ENCODE measurements around the gene SLC13A4.
A peak's percentile ranks its signal among the peaks of the same experiment; 100 is the strongest.
"Not testable (repeated sequence)": the region's sequence is repeated elsewhere in the genome, so short reads cannot be mapped to it uniquely, and the experiment has no call there.

SLC13A4 gene

DNA sequence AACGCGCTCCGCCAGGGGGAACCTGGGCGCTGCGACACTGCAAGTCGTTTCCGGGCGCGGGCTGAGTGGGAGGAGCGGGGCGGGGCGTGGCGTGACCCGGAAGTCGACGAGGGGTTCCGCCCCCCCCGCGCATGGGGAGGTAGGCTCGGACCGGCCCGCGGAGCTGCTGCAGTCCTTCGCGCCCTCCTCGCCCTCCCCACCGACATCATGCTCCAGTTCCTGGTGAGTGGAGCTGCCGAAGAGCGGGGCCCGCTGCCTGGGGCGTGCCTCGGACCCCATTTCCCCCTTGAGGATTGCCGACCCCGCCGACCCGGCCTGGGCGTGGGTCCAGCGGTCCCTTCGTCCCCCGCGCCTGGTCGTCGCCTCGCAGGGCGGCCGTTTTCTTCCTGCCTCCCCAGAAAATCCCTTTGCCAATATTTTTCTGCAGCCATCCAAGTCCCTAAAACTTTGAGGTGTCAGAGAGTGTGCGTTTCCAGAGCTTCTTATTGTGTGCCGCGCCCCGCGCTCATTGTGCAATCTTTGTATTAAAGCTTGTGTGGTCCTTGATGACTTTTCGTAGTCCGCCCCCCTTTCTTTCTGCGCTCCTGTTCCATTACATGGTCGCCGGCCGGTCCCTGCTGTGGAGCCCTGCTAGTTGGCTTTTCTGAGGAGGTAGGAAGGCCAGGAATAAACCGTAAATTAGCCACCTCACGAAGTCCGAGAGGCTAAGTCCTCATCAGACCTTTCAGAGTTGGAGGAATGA is 65.4 kb downstream of the SLC13A4 start, which contains the start of gene STMP1:
Gene STMP1 (plus strand): TSS at position 142 of the 742 bp plus-strand sequence.
- peak; percentile 89 to 97 for DNase-seq (ENCODE audit: low read depth in 2 of 2)

DNA sequence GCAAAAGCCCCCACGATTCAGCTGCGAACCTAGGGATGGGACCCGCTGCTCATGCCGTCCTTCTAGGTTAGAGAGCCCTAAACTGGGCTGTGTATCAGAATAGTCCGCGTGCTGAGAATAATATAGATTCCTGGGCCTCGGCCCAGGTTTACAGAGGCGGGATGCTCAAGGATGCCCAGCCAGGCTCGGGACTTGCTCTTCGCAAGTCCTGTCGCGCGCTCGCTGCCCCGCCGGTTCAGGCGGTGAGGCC is 65.9 kb downstream of the SLC13A4 start:
- DNase-seq (ENCODE audit: low read depth in 2 of 2), result no peak

DNA sequence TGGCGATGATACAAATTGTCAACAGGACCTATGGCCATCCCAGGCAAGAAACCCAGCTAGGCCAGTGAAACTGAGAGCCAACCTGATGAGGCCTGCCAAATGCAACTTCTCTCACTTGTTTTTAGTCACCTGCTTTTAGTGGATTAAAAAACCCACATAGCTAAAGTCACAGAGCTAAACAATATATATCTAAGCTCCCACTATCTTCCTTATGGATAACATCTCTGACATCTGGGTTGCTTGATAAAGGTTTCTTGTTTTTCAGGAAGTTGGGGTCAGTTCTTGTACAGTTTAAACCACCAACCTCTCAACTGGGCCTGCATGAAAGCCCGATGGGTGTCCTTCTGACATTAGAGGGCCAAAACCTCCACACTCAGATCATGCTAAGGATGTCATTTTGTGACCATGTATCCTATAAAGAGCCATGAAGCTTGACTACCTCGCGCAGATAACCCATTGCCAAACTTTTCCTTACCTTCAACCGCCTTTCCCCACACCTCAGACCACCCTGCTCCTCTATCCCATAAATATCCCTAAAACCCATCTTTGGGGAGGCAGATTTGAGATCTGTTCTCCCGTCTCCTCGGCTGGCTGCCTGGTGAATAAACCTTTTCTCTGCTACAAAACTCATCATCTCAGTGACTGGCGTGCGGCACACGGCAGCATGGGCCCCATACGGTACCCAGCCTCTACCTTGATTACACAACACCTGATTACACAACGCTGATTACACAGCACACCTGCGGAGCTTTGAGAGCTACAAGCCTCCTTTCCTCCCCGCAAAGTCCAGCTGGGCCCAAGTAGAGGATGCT is 66.5 kb downstream of the SLC13A4 start:
- no peak for DNase-seq (ENCODE audit: low read depth in 2 of 2)

DNA sequence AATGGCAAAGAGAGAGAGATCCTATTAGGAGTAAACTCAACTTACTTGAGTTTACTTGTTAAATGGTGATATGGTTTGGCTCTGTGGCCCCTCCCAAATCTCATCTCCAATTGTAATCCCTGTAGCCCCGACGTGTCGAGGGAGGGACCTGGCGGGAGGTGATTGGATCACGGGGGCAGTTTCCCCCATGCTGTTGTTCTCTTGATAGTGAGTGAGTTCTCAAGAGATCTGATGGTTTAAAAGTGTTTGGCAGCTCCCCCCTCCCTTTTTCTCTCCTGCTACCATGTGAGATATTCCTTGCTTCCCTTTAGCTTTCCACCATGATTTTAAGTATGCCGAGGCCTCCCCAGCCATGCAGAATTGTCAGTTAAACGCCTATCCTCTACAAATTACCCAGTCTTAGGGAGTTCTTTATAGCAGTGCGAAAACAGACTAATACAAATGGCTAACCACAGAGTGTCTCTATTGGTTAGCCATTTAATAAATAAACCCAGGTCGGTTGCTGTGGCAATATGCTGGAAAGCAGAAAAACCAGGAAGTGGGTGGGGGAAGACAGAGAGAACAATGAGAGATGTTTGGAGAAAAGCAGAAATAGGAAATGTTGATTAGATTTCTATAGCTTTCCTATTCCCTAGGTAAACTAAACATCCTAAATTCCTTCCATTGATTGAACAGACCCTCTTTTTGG is 68.7 kb downstream of the SLC13A4 start:
- no peak for DNase-seq (ENCODE audit: low read depth in 2 of 2)

DNA sequence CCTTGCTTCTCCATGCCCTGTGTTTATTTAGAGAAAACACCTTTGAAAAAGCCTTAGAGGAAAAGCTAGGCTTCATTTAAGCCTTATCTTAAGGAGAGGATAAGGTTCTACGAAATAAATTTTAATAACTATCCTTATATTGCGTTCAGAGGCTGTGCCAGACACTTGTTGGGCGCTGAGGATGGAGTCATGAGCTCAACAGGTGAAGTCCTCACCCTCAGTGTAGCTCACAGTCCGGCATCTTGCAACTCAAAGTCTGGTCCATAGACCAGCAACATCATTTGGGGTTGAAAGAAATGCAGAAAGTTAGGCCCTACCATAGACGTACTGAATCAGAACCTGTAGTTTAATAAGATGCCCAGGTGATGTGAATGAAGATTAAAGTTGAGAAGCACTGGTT is 69.4 kb downstream of the SLC13A4 start:
- no peak for DNase-seq (ENCODE audit: low read depth in 2 of 2)

DNA sequence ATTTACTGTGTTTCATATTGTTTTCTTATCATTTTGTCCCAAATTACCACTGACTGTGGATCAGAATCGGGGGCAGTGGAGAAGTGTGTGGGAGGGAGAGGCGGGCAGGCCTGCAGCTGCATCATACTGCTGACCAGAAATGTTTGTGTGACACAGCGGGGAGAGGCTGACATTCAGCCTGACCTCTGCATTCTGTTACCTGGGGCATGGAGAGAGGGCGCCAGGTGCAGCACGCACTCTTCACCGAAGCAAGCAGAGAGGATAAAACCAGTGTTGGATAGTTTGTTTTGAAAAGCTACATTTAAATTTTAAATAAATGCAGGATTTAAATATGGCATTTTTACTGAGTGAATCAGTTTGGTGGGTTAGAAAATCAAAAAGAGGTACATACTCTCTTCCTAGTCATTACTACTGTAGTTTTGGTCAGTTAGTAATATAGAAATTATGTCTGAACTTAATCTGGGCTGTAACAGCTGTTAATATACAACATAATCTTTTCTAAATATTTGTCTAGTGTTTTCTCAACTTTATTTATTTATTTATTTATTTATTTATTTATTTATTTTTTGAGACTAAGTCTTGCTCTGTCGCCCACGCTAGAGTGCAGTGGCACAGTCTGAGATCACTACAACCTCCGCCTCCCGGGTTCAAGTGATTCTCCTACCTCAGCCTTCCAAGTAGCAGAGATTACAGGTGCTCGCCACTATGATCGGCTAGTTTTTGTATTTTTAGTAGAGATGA is 74.5 kb downstream of the SLC13A4 start:
- no peak for DNase-seq (ENCODE audit: low read depth in 2 of 2)

DNA sequence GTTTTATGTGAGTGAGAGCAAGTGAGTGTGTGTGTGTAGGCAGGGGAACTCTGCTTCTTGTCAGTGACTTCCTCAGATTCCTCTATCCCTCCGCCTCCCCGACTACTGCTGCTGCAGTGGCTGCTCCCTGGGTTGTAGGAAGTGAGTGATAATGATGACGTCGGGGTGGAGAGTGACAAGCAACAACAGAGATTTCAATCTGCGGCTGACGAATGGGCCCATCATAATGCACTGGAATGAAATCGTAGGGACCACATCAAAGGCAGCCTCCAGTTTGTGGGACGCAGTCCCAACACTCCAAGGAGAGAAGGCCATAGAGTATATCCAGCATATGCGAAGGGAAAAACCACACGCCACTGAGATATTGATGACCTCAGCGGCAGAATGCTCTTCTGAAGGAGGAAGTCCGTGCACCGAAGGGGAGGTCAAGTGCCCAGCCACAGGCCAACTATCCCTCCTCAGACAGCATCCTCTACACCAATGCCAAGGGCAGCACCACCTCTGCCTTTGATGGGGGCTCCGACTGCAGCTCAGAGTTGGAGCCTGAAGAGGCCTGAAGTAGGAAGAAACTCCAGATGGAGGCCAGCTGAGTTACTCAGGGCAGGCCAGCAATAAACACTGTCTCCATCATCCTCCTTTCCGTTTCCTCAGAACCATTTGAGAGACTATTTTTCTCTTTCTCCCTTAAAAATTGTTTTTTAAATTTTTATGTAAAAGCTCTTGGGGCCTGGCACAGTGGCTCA is 77.0 kb downstream of the SLC13A4 start:
- DNase-seq (ENCODE audit: low read depth in 2 of 2), result no peak

DNA sequence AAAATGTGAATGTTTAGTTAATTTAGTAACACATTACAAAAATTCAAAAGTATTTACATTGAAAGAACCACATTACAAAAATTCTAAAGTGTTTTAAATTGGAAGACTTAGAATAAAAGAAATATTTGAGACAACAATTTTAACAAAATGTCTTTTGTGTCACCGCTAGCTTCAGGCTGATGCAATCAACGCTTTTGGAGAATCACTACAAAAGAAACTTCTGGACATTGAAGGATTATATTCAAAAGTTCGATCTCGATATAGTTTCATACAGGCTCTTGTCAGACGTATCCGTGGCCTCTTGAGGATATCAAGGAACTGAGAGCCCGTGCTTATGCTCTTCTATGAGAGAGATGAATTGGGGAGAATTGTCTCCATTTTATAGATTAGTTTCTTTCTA is 79.8 kb downstream of the SLC13A4 start:
- no peak for DNase-seq (ENCODE audit: low read depth in 2 of 2)

DNA sequence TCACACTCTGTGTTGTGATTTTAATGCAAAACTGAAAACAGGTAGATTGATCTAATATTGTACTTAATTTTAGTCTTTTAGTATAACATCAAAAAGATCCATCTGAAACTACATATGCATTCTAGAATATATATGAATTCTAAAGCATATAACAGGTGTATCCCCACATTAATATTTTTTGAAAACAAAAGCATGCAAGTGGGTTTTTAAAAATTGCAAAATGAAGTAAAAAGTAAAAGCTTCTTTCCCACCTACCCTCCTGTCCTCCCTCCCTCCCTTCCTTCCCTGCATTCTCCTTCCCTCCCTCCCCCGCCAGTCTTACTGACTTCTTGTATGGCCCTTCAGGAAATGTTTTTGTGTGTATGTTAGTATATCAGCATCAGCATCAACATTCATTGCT is 80.2 kb downstream of the SLC13A4 start:
- no peak for DNase-seq (ENCODE audit: low read depth in 2 of 2)

DNA sequence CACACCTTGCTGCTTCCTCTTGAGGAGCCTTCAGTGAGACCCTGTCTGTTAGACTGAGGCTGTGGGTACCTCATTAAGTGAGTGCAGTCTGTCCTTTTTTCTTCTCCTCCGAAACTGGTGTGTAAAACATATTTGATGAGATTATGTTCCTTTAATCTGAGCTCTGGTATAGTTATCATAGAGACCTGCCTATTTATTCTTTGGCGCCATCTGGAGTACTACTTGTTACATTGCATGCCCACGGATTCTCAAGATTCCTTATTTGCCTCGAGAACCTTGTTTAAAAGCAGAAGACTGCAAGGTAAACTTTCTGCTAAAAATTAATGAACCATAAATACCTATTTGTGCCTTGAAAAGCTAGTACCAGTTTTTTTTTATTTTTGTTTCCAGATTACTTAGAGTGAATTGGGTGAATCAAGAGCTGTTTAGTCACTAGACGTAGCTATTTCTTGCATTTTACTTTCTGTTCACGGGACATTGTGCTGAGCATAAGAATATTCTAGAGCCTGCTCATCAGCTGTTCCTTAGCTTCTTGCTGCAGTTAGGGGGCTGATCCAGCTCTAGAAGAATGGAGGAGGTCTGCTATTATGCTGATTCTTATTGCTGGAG is 82.6 kb downstream of the SLC13A4 start:
- DNase-seq (ENCODE audit: low read depth in 2 of 2), result no peak

DNA sequence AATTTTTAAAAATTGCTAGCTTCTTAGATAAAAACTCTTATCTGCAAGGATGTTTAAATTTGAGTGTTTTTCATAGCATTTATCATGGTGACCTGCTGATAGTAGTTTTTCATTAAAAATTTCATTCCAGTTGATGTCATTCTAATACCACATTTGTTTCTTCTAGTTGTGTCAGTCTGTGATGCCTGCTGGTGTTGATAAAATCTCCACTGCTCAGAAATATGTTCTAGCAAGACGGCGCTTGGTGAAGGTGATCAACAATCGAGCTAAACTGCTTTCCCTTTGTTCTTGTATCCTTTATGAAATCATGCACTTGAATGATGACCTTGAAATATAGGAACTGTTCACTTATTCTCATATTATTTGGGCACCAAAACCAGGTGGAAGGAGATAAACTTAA is 83.3 kb downstream of the SLC13A4 start:
- DNase-seq (ENCODE audit: low read depth in 2 of 2), result no peak

DNA sequence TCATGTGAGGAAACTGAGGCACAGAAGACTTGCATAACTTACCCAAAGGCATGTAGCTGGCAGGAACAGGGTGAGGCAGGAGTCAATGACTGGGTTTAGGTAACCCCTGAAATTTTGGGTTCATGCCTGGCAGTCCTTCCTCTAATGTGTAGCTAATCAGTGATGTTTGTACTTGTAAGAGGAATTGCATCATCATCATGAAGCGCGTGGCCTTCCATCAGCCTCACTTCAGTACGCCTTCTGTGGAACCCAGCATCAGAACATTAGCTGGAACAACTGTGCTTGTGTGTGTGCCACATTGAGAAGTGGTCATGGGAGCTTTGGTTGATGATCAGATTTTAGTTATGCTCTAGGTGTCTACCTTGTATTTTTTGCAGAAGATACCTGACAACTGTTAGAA is 83.8 kb downstream of the SLC13A4 start:
- DNase-seq (ENCODE audit: low read depth in 2 of 2), result no peak

DNA sequence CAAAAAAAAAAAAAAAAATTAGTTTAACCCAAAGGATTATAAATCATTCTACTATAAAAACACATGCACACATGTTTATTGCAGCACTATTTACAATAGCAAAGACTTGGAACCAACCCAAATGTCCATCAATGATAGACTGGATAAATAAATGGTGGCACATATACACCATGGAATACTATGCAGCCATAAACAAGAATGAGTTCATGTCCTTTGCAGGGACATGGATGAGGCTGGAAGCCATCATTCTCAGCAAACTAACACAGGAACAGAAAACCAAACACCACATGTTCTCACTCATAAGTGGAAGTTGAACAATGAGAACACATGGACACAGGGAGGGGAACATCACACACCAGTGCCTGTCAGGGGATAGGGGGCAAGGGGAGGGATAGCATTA is 88.3 kb downstream of the SLC13A4 start:
- not testable (repeated sequence) for DNase-seq (ENCODE audit: low read depth in 2 of 2)

DNA sequence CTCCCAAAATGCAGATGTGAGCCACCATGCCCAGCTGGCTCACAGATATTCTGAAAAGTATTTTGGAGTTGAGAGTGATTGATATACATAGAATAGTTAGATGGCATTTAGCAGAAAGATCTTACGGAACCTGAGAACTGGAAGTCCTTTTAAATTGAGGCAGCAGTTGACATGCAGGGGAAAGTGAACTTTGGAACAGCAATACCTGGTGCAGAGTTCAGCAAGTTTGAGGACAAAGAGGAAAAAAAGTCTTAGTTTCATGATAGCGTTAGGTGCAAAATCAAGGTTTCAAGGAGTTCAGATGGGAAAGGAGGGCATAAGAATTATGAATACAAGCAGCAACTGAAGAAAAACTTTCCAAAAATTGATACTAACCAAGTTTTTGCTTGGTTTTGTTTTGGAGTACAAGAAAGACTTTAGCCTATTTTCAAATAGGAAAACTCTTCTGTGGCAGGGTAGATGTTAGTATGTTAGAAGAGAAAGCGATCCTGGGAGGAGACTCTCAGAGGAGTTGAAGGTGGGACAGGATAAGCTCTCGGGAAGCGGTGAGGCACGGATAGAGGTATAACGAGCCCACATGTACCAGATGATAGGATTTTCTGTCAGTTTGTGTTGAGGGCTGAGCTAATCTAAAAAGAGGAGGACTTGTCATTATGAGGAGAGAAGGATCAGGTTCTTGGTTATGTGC is 93.7 kb downstream of the SLC13A4 start:
- no peak for DNase-seq (ENCODE audit: low read depth in 2 of 2)

All from stimulated activated CD4-positive, alpha-beta T cell treated with anti-CD3 and anti-CD28 coated beads, Interleukin-1b, Interleukin-23, amount 100 ng/mL, for 1 hour (primary cell).